ENCODE data around the gene IFNK.

DNA sequence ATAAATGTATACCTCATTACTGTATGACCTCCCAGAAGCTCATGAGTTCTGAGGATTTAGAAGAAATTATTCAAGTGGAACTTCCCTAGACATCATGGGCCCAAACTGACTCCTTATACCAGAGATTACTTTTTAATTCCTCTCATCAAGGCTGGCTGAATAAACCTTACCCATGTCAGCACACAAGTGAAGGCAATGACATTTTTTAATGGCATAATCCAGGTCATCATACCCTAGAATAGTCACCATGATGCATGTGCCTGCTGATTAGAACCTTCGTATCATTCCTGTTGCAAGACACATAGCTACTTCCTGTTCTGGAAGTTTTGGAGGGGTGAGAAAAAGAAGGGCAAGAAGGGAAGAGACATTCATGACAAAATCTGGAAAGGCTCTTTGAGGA, 49.8 kb upstream of the IFNK start:
- TF ChIP-seq POLR2AphosphoS5 (IDR thresholded peaks at IDR 0.05; ENCODE audit: low read depth) (no peak), GABPA (IDR thresholded peaks at IDR 0.05; ENCODE audit: low read depth) (no peak), SPI1 (IDR thresholded peaks at IDR 0.05; ENCODE audit: borderline replicate concordance, low read depth) (no peak), REST (IDR thresholded peaks at IDR 0.05; ENCODE audit: insufficient replicate concordance, low read depth) (no peak)
- TF ChIP-seq, protein P1, sequence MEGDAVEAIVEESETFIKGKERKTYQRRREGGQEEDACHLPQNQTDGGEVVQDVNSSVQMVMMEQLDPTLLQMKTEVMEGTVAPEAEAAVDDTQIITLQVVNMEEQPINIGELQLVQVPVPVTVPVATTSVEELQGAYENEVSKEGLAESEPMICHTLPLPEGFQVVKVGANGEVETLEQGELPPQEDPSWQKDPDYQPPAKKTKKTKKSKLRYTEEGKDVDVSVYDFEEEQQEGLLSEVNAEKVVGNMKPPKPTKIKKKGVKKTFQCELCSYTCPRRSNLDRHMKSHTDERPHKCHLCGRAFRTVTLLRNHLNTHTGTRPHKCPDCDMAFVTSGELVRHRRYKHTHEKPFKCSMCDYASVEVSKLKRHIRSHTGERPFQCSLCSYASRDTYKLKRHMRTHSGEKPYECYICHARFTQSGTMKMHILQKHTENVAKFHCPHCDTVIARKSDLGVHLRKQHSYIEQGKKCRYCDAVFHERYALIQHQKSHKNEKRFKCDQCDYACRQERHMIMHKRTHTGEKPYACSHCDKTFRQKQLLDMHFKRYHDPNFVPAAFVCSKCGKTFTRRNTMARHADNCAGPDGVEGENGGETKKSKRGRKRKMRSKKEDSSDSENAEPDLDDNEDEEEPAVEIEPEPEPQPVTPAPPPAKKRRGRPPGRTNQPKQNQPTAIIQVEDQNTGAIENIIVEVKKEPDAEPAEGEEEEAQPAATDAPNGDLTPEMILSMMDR (IDR thresholded peaks at IDR 0.05; ENCODE audit: insufficient read depth, low read length) = no peak
